LNCAP (cell line): ENCODE results near the gene SLC4A2.

Experiments
- CTCF ChIP-seq: fragments of 450-650 bp; IDR thresholded peaks from 2 replicates; pipeline ENCODE4 v1.5.1; 2017; ENCODE audit warnings: mild to moderate bottlenecking

The SLC4A2 gene

GRCh38 chr7:151095123-151095797 is 35.9 kb downstream of the SLC4A2 start:
- no peak for TF ChIP-seq CTCF

DNA sequence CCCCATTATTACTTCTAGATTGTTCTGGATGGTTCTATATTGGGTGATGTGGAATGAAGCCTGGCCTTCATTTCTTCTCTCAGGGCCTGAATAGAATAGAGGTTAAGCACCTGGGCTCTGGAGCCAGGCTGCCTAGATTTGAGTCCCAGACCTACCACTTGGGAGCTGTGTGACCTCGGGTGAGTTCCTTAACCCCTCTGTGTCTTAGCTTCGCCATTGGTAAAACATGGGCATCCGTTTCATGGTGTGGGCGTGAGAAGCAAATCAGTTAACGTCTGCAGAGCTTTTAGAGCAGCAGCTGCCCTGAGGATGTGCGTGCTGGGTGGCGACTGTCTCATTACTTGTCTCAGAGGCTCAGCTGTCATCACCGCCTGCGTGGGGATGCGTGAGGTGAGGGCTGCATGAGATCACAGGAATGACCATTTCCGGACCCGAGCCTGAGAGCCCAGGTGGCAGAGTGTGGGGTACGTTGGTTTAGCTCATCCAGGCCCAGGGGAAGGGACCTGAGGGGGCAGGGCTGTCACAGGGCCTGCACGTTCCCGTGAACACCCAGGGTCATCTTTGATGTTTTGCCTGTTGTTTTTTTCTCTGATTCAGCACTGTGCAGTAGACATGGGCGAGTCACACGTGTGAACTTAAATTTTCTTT is 36.6 kb downstream of the SLC4A2 start:
- TF ChIP-seq CTCF = no peak

GRCh38 chr7:151099486-151100211 is 40.3 kb downstream of the SLC4A2 start:
- no peak for TF ChIP-seq CTCF

DNA sequence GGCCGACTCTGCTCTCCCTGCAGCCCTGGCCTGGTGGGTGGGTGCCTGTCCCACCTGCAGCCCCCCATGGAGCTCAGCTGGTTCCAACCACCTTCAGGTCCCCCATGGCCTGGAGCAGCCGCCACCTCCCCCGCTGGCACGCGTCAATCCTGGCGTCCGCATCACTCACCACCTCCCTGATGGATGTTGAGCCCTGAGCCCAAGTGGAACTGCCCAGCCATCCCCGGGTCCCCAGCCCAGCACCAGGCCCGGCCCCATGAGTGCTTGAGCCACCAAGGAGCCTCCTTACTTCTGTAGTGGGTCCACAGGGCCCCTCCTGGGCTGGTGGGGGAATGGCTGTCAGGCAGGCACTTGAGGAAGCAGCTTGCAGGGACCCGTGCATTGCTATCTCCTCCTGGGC is 41.5 kb downstream of the SLC4A2 start:
- no peak for TF ChIP-seq CTCF

- no peak for TF ChIP-seq CTCF
These were observed 42.4 kb downstream of the SLC4A2 start for GRCh38 chr7:151101621-151102396.

GRCh38 chr7:151102991-151103390 is 43.6 kb downstream of the SLC4A2 start:
- TF ChIP-seq CTCF = no peak

DNA sequence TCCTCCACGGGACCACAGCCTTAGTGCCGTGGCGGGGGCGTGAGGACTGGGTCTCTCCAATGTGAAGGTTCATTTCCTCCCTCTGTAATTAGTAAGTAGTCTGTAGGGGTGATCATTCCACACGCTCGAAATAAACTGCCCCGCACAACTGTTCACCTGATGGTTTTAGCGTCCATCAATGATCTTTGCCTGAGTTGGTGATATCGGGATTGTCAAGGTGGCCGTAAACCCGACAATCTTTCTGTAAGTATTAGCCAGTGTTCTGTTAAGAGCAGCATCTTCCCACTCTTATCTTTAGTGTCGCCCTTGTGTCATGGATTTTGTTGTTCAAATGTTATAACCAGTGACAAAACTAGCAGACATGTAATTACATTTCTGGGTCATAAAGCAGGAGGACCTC is 44.6 kb downstream of the SLC4A2 start:
- TF ChIP-seq CTCF = no peak
